OCI-LY7 (cell line): ENCODE measurements around the gene EGLN3. TPM values are rescaled to one million over a fixed set of nuclear protein-coding genes. Genes with fewer than 3 reads are reported as not detected.

Experiments
- BruUV-seq: library from RNA; stranded (reverse); fragments of 400-500 nt; replicated peaks from 2 replicates; lab custom pipeline; 2021; lab: Mats Ljungman, UMichigan
- CTCF ChIA-PET: fragments of 300-600 bp; sonication (Branson Sonifier 250); formaldehyde crosslinking; loops from one replicate; lab custom pipeline; 2022; ENCODE audit warnings: antibody characterized with exemption; ENCODE audit not compliant: unreplicated experiment; lab: Charles Lee
- POLR2A ChIA-PET: fragments of 300-600 bp; sonication (Branson Sonifier 250); formaldehyde crosslinking; loops from one replicate; lab custom pipeline; 2022; ENCODE audit warnings: antibody characterized with exemption; lab: Charles Lee
- DNase-seq: peaks from one replicate; pipeline ENCODE4 v3.0.0-alpha.2; 2015; ENCODE audit warnings: low spot score
- H2AFZ ChIP-seq: fragments of 200-600 bp; sonication (generic), shearing (Covaris generic); 2 replicates; pipeline ENCODE4 v1.6.1; 2014; ENCODE audit warnings: mild to moderate bottlenecking, antibody characterized with exemption, low read length, moderate library complexity
- H3K27ac ChIP-seq: fragments of 200-600 bp; sonication (generic); 2 replicates; pipeline ENCODE4 v1.5.1; 2014; ENCODE audit warnings: mixed run types, low read depth, mild to moderate bottlenecking, moderate library complexity, low read length, inconsistent platforms; ENCODE audit not compliant: poor library complexity, severe bottlenecking
- H3K36me3 ChIP-seq: fragments of 200-600 bp; sonication (generic); 2 replicates; pipeline ENCODE4 v1.6.1; 2014; ENCODE audit warnings: mild to moderate bottlenecking, antibody characterized with exemption, low read length, moderate library complexity, mixed read lengths; ENCODE audit not compliant: insufficient read depth
- H3K4me1 ChIP-seq: fragments of 200-600 bp; sonication (generic); 2 replicates; pipeline ENCODE4 v1.5.1; 2014; ENCODE audit warnings: mild to moderate bottlenecking, low read length; ENCODE audit not compliant: insufficient read depth, poor library complexity, severe bottlenecking
- H3K4me2 ChIP-seq: fragments of 200-600 bp; sonication (generic); 2 replicates; pipeline ENCODE4 v1.6.1; 2014; ENCODE audit warnings: mild to moderate bottlenecking, low read length
- H3K4me3 ChIP-seq: fragments of 200-600 bp; sonication (generic); 2 replicates; pipeline ENCODE4 v1.5.1; 2014; ENCODE audit warnings: mild to moderate bottlenecking, low read depth, low read length; ENCODE audit not compliant: poor library complexity, severe bottlenecking
- H3K79me2 ChIP-seq: fragments of 200-600 bp; sonication (generic); 2 replicates; pipeline ENCODE4 v1.6.1; 2016; ENCODE audit warnings: low read depth, mild to moderate bottlenecking, low read length, moderate library complexity, mixed read lengths; ENCODE audit not compliant: insufficient read depth
- H3K9me2 ChIP-seq: fragments of 200-600 bp; sonication (generic); 2 replicates; pipeline ENCODE4 v1.6.1; 2016; ENCODE audit warnings: mild to moderate bottlenecking, low read length, mixed read lengths; ENCODE audit not compliant: insufficient read depth
- H3K9me3 ChIP-seq: fragments of 200-600 bp; sonication (generic); 2 replicates; pipeline ENCODE4 v1.6.1; 2014; ENCODE audit warnings: mild to moderate bottlenecking, mixed run types, low read length, mixed read lengths
- H4K20me1 ChIP-seq: fragments of 200-600 bp; sonication (generic); 2 replicates; pipeline ENCODE4 v1.6.1; 2014; ENCODE audit warnings: mild to moderate bottlenecking, antibody characterized with exemption, low read length, moderate library complexity, mixed read lengths; ENCODE audit not compliant: insufficient read depth
- CTCF ChIP-seq: fragments of 200-600 bp; sonication (generic); conservative IDR thresholded peaks from 2 replicates; pipeline ENCODE4 v1.5.1; 2014; ENCODE audit warnings: mild to moderate bottlenecking, antibody characterized with exemption, low read length, moderate library complexity, mixed read lengths
- EZH2phosphoT487 ChIP-seq: fragments of 200-600 bp; sonication (generic); IDR thresholded peaks from 2 replicates; pipeline ENCODE4 v1.6.1; 2018; ENCODE audit warnings: low read depth, borderline replicate concordance, mild to moderate bottlenecking, mixed run types, antibody characterized with exemption, low read length, moderate library complexity, mixed read lengths
- intact Hi-C: fragments of 100-400 bp; cut with micrococcal nuclease; formaldehyde crosslinking; loops from one replicate; pipeline ENCODE4 v1.10.0; 2022; ENCODE audit not compliant: unreplicated experiment
- total RNA-seq, 2 experiments: library from RNA; depleted of rRNA in 1 of 2; stranded (reverse); fragments of >200 nt in 1 of 2; shearing (Covaris generic) in 1 of 2; gene quantifications; 2 replicates each; pipeline ENCODE4 v1.2.3, GENCODE V29; 2014 to 2022

The EGLN3 gene
- total RNA-seq, 2 experiments from 2014 or later = not detected

- intact Hi-C loops = no loop called here
- Histone ChIP-seq H4K20me1 (no peaks in the 10 kb centered on the region), H3K79me2 (no peaks in the 10 kb centered on the region), H3K4me2 (no peak overlapping the region), H3K27ac (no peak overlapping the region), H3K9me3 (no peaks in the 10 kb centered on the region), H3K36me3 (no peaks in the 10 kb centered on the region), H3K4me3 (no peak overlapping the region), H3K4me1 (no peaks in the 10 kb centered on the region), H2AFZ (no peak overlapping the region), H3K9me2 (no peaks in the 10 kb centered on the region)
- no peak for DNase-seq
- TF ChIP-seq EZH2phosphoT487 (no peak), CTCF (no peak)
- POLR2A ChIA-PET = interaction anchor here (0.7 kb wide), 1 partner anchor 1863 kb away, joined by 3 read pairs; no protein-coding TSS in a partner anchor
- no TSS peak for BruUV-seq
- CTCF ChIA-PET = no interaction called here
These were observed 59.2 kb downstream of the EGLN3 start for GRCh38 chr14:33891700-33892099.

- Histone ChIP-seq H3K4me1 (no peaks in the 10 kb centered on the region), H3K9me3 (no peaks in the 10 kb centered on the region), H3K4me3 (no peak overlapping the region), H3K36me3 (no peaks in the 10 kb centered on the region), H3K9me2 (no peaks in the 10 kb centered on the region), H3K27ac (no peak overlapping the region), H3K79me2 (no peaks in the 10 kb centered on the region), H4K20me1 (no peaks in the 10 kb centered on the region), H3K4me2 (no peak overlapping the region), H2AFZ (no peak overlapping the region)
- CTCF ChIA-PET = no interaction called here
- POLR2A ChIA-PET = interaction anchor here (0.6 to 1.3 kb wide), 2 partner anchors 9 to 274 kb away, joined by 3 read pairs; no protein-coding TSS in a partner anchor
- BruUV-seq = no TSS peak
- intact Hi-C loops = no loop called here
- DNase-seq = no peak
- TF ChIP-seq EZH2phosphoT487 = no peak
- TF ChIP-seq CTCF = no peak
These were observed 66.0 kb downstream of the EGLN3 start for GRCh38 chr14:33884916-33885315.

- Histone ChIP-seq H3K36me3 (no peaks in the 10 kb centered on the region), H4K20me1 (no peaks in the 10 kb centered on the region), H3K79me2 (no peaks in the 10 kb centered on the region), H3K9me3 (peaks cover 5% of the 10 kb centered on the region), H3K4me1 (no peaks in the 10 kb centered on the region), H2AFZ (no peak overlapping the region), H3K9me2 (no peaks in the 10 kb centered on the region), H3K4me2 (no peak overlapping the region), H3K27ac (no peak overlapping the region), H3K4me3 (no peak overlapping the region)
- DNase-seq = no peak
- TF ChIP-seq CTCF (no peak), EZH2phosphoT487 (no peak)
- no TSS peak for BruUV-seq
- POLR2A ChIA-PET = no interaction called here
- intact Hi-C loops = no loop called here
- CTCF ChIA-PET = no interaction called here
These were observed 70.5 kb downstream of the EGLN3 start for GRCh38 chr14:33880330-33880729.
